ENCODE results near the gene RNF220. TPM values are rescaled to one million over a fixed set of nuclear protein-coding genes. Genes with fewer than 3 reads are reported as not detected.

Gene RNF220
- total RNA-seq, 4 donors from 2014 or later = 112 to 134 (median 132) TPM

GRCh38 chr1:44553127-44553758 lies 148.2 kb downstream of the RNF220 start:
- no peaks in the 10 kb centered on the region for H3K4me1 ChIP-seq
- no peak overlapping the region for H3K27ac ChIP-seq
- no peaks in the 10 kb centered on the region for H3K36me3 ChIP-seq
- TF ChIP-seq POLR2A (IDR thresholded peaks at IDR 0.05) (no peak), POLR2AphosphoS5 (IDR thresholded peaks at IDR 0.05) (no peak), CTCF (IDR thresholded peaks at IDR 0.05) (no peak), EP300 (IDR thresholded peaks at IDR 0.05) (no peak)
- no peaks in the 10 kb centered on the region for H3K9me3 ChIP-seq
- H3K27me3 ChIP-seq = peaks cover 11% of the 10 kb centered on the region
- ATAC-seq = no peak
- 63 to 74% methylated on average over 2 to 3 of the region's 3 CpGs for WGBS, 2 donors (ENCODE audit: low coverage in 1 of 2)
- no peak overlapping the region for H3K4me3 ChIP-seq

GRCh38 chr1:44553771-44554170 lies 148.7 kb downstream of the RNF220 start:
- WGBS, 2 donors (ENCODE audit: low coverage in 1 of 2) = 71 to 73% methylated on average over 3 to 5 of the region's 6 CpGs

GRCh38 chr1:44554706-44555105 lies 149.7 kb downstream of the RNF220 start:
- Histone ChIP-seq H3K9me3 (no peaks in the 10 kb centered on the region), H3K4me1 (no peaks in the 10 kb centered on the region), H3K27ac (no peak overlapping the region), H3K36me3 (no peaks in the 10 kb centered on the region), H3K27me3 (peaks cover 18% of the 10 kb centered on the region), H3K4me3 (no peak overlapping the region)
- WGBS, 2 donors (ENCODE audit: low coverage in 1 of 2) = 63% methylated on average over 2 of the region's 2 CpGs; no CpG with 5 or more reads in 1 of the 2 donors
- ATAC-seq = no peak
- TF ChIP-seq EP300 (IDR thresholded peaks at IDR 0.05) (no peak), POLR2A (IDR thresholded peaks at IDR 0.05) (no peak), CTCF (IDR thresholded peaks at IDR 0.05) (no peak), POLR2AphosphoS5 (IDR thresholded peaks at IDR 0.05) (no peak)

More at GRCh38 chr1:44553771-44554170, 148.7 kb downstream of the RNF220 start:
- Histone ChIP-seq H3K9me3 (no peaks in the 10 kb centered on the region), H3K27me3 (peaks cover 11% of the 10 kb centered on the region), H3K36me3 (no peaks in the 10 kb centered on the region), H3K27ac (no peak overlapping the region), H3K4me3 (no peak overlapping the region), H3K4me1 (no peaks in the 10 kb centered on the region)
- no peak for ATAC-seq
- TF ChIP-seq CTCF (IDR thresholded peaks at IDR 0.05) (no peak), EP300 (IDR thresholded peaks at IDR 0.05) (no peak), POLR2AphosphoS5 (IDR thresholded peaks at IDR 0.05) (no peak), POLR2A (IDR thresholded peaks at IDR 0.05) (no peak)

GRCh38 chr1:44557778-44558177 lies 152.7 kb downstream of the RNF220 start:
- 56 to 62% methylated on average over 4 to 5 of the region's 6 CpGs for WGBS, 2 donors (ENCODE audit: low coverage in 1 of 2)
- TF ChIP-seq POLR2AphosphoS5 (IDR thresholded peaks at IDR 0.05) (no peak), EP300 (IDR thresholded peaks at IDR 0.05) (no peak), CTCF (IDR thresholded peaks at IDR 0.05) (no peak), POLR2A (IDR thresholded peaks at IDR 0.05) (no peak)
- H3K36me3 ChIP-seq = no peaks in the 10 kb centered on the region
- peaks cover 34% of the 10 kb centered on the region for H3K27me3 ChIP-seq
- no peak for ATAC-seq
- no peak overlapping the region for H3K27ac ChIP-seq
- no peaks in the 10 kb centered on the region for H3K9me3 ChIP-seq
- no peak overlapping the region for H3K4me3 ChIP-seq
- no peaks in the 10 kb centered on the region for H3K4me1 ChIP-seq

GRCh38 chr1:44558883-44559282 lies 153.8 kb downstream of the RNF220 start:
- WGBS, 2 donors (ENCODE audit: low coverage in 1 of 2) = 71 to 76% methylated on average over 4 to 5 of the region's 6 CpGs
- Histone ChIP-seq H3K9me3 (no peaks in the 10 kb centered on the region), H3K4me1 (no peaks in the 10 kb centered on the region), H3K27ac (no peak overlapping the region), H3K4me3 (no peak overlapping the region), H3K36me3 (no peaks in the 10 kb centered on the region), H3K27me3 (peaks cover 34% of the 10 kb centered on the region)
- no peak for ATAC-seq
- TF ChIP-seq CTCF (IDR thresholded peaks at IDR 0.05) (no peak), POLR2A (IDR thresholded peaks at IDR 0.05) (no peak), POLR2AphosphoS5 (IDR thresholded peaks at IDR 0.05) (no peak)
